Activated CD8-positive, alpha-beta T cell treated with anti-CD3 and anti-CD28 coated beads for 36 hours (primary cell): ENCODE measurements around the gene RP9. TPM values are rescaled to one million over a fixed set of nuclear protein-coding genes. Genes with fewer than 3 reads are reported as not detected.

Experiments
- ATAC-seq: fragments of 200-7000 bp; cut with Tn5 transposase; one replicate; pipeline ENCODE4 v1.10.0; 2021; ENCODE audit warnings: mild to moderate bottlenecking, moderate library complexity
- CTCF ChIA-PET: fragments of 350-600 bp; sonication (Branson Sonifier 250); formaldehyde crosslinking; loops from one replicate; lab custom pipeline; 2021; ENCODE audit warnings: antibody characterized with exemption; lab: Charles Lee
- POLR2A ChIA-PET: fragments of 350-600 bp; sonication (Branson Sonifier 250); formaldehyde crosslinking; loops from one replicate; lab custom pipeline; 2021; ENCODE audit warnings: antibody characterized with exemption; lab: Charles Lee
- DNase-seq: peaks from one replicate; pipeline ENCODE4 v3.0.0-alpha.2; 2020
- H3K27ac Mint-ChIP-seq: one replicate; pipeline ENCODE4 v1.8.0; 2021; ENCODE audit warnings: mild to moderate bottlenecking, mixed read lengths
- H3K27me3 Mint-ChIP-seq: one replicate; pipeline ENCODE4 v1.8.0; 2021; ENCODE audit warnings: mixed read lengths
- H3K36me3 Mint-ChIP-seq: one replicate; pipeline ENCODE4 v1.8.0; 2021; ENCODE audit warnings: low read depth, mixed read lengths
- H3K4me1 Mint-ChIP-seq: one replicate; pipeline ENCODE4 v1.8.0; 2021; ENCODE audit warnings: low read depth, mixed read lengths
- H3K4me3 Mint-ChIP-seq: one replicate; pipeline ENCODE4 v1.8.0; 2021; ENCODE audit warnings: mild to moderate bottlenecking, moderate library complexity, mixed read lengths
- H3K9me3 Mint-ChIP-seq: one replicate; pipeline ENCODE4 v1.8.0; 2021; ENCODE audit warnings: mixed read lengths
- CTCF ChIP-seq: fragments of 200-600 bp; IDR thresholded peaks from one replicate; pipeline ENCODE4 v1.8.0; 2022; ENCODE audit warnings: antibody characterized with exemption, mild to moderate bottlenecking
- intact Hi-C: fragments of 100-400 bp; cut with micrococcal nuclease; formaldehyde crosslinking; loops from one replicate; pipeline ENCODE4 v1.10.0; 2022
- total RNA-seq, 2 experiments: library from RNA; stranded (reverse); gene quantifications; one replicate each; pipeline ENCODE4 v1.2.3, GENCODE V29; 2021

The RP9 gene
- total RNA-seq, 2 experiments from 2014 or later: 14.2 to 15.4 TPM

GRCh38 chr7:33079096-33079495 is 30.1 kb downstream of the RP9 start:
- ATAC-seq (no peak), DNase-seq (no peak)
- Mint-ChIP-seq H3K36me3 (no peaks in the 10 kb centered on the region), H3K9me3 (no peaks in the 10 kb centered on the region), H3K4me1 (peaks cover 12% of the 10 kb centered on the region), H3K27me3 (peaks cover 2% of the 10 kb centered on the region), H3K4me3 (no peak overlapping the region), H3K27ac (no peak overlapping the region)
- no peak for TF ChIP-seq CTCF
- ChIA-PET POLR2A (no interaction called here), CTCF (no interaction called here)
- intact Hi-C loops: no loop called here

- ATAC-seq: no peak
- no peaks in the 10 kb centered on the region for H3K36me3 Mint-ChIP-seq
- no peak for DNase-seq
- H3K9me3 Mint-ChIP-seq: no peaks in the 10 kb centered on the region
- peaks cover 12% of the 10 kb centered on the region for H3K4me1 Mint-ChIP-seq
- CTCF ChIA-PET: interaction anchor here (2.0 kb wide), 1 partner anchor 31 kb away, joined by 10 read pairs; no protein-coding TSS in a partner anchor
- no peak overlapping the region for H3K27ac Mint-ChIP-seq
- H3K4me3 Mint-ChIP-seq: no peak overlapping the region
- peaks cover 13% of the 10 kb centered on the region for H3K27me3 Mint-ChIP-seq
- intact Hi-C loops: no loop called here
- no peak for TF ChIP-seq CTCF
- POLR2A ChIA-PET: no interaction called here
These were observed 32.5 kb downstream of the RP9 start for GRCh38 chr7:33076737-33077136.

- Mint-ChIP-seq H3K36me3 (no peaks in the 10 kb centered on the region), H3K4me1 (peaks cover 12% of the 10 kb centered on the region), H3K27ac (no peak overlapping the region), H3K9me3 (peaks cover under 1% of the 10 kb centered on the region), H3K27me3 (peaks cover 15% of the 10 kb centered on the region), H3K4me3 (no peak overlapping the region)
- ATAC-seq (no peak), DNase-seq (no peak)
- TF ChIP-seq CTCF: no peak
- intact Hi-C loops: no loop called here
- CTCF ChIA-PET: interaction anchor here (1.1 to 1.6 kb wide), 3 partner anchors 32 to 229 kb away, joined by 3 to 4 read pairs (median 4); no protein-coding TSS in a partner anchor
- POLR2A ChIA-PET: no interaction called here
These were observed 33.2 kb downstream of the RP9 start for GRCh38 chr7:33075818-33076518.

- H3K27me3 Mint-ChIP-seq: peaks cover 15% of the 10 kb centered on the region
- POLR2A ChIA-PET: interaction anchor here (1.6 kb wide), 1 partner anchor 12 kb away, joined by 8 read pairs; the partner anchor contains the start of gene NT5C3A
- DNase-seq (no peak), ATAC-seq (no peak)
- intact Hi-C loops: no loop called here
- CTCF ChIA-PET: interaction anchor here (1.6 to 2.7 kb wide), 2 partner anchors 35 to 227 kb away, joined by 8 to 20 read pairs; partner anchors contain the start of gene RP9
- H3K27ac Mint-ChIP-seq: no peak overlapping the region
- TF ChIP-seq CTCF: no peak
- peaks cover 12% of the 10 kb centered on the region for H3K4me1 Mint-ChIP-seq
- peaks cover 10% of the 10 kb centered on the region for H3K9me3 Mint-ChIP-seq
- H3K4me3 Mint-ChIP-seq: no peak overlapping the region
- no peaks in the 10 kb centered on the region for H3K36me3 Mint-ChIP-seq
These were observed 36.0 kb downstream of the RP9 start for GRCh38 chr7:33073243-33073642.

- no peak overlapping the region for H3K27ac Mint-ChIP-seq
- H3K27me3 Mint-ChIP-seq: peaks cover 15% of the 10 kb centered on the region
- intact Hi-C loops: no loop called here
- peaks cover 10% of the 10 kb centered on the region for H3K4me1 Mint-ChIP-seq
- POLR2A ChIA-PET: interaction anchor here (1.6 kb wide), 1 partner anchor 11 kb away, joined by 8 read pairs; the partner anchor contains the start of gene NT5C3A
- DNase-seq: no peak
- no peak for TF ChIP-seq CTCF
- H3K36me3 Mint-ChIP-seq: no peaks in the 10 kb centered on the region
- CTCF ChIA-PET: interaction anchor here (1.4 to 2.7 kb wide), 3 partner anchors 9 to 129 kb away, joined by 3 to 20 read pairs (median 3); partner anchors contain the start of gene RP9
- no peak for ATAC-seq
- no peak overlapping the region for H3K4me3 Mint-ChIP-seq
- H3K9me3 Mint-ChIP-seq: peaks cover 10% of the 10 kb centered on the region
These were observed 36.7 kb downstream of the RP9 start for GRCh38 chr7:33072471-33072870.
